ENCODE measurements around the gene NCBP3. TPM values are rescaled to one million over a fixed set of nuclear protein-coding genes. Genes with fewer than 3 reads are reported as not detected.
"Not testable (repeated sequence)": the region's sequence is repeated elsewhere in the genome, so short reads cannot be mapped to it uniquely, and the experiment has no call there.

Gene NCBP3
- total RNA-seq, 6 experiments from 2014 or later = 8.6 to 15.1 (median 10.5) TPM

DNA sequence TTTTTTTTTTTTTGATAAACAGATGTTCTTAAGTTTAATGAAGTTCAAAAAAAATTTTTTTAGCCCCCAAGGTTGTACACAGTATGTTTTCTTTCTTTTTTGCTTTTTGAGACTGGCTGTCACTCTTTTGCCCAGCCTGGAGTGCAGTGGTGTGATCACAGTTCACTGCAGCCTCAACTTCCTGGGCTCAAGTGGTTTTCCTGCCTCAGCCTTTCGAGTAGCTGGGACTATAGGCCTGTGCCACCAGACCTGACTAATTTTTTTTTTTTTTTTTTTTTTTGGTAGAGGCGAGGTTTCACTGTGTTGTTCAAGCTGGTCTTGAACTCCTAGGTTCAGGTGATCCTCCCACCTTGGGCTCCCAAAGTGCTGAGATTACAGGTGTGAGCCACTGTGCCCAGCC is 57.8 kb downstream of the NCBP3 start:
- H3K27me3 ChIP-seq = no peaks in the 10 kb centered on the region
- intact Hi-C loops (cut with DNase I) = no loop called here
- H3K36me3 ChIP-seq = no peaks in the 10 kb centered on the region
- no peak overlapping the region for H3K4me3 ChIP-seq
- DNase-seq = no peak
- no peaks in the 10 kb centered on the region for H3K4me1 ChIP-seq
- no peak overlapping the region for H3K27ac ChIP-seq
- 20% methylated on average over 1 of the region's 2 CpGs for WGBS (ENCODE audit: insufficient coverage, low coverage, low lambda C conversion rate, missing lambda C conversion rate)
- peak in 2 of 4 donors; percentile 35 to 40 for ATAC-seq
- H3K9me3 ChIP-seq = no peaks in the 10 kb centered on the region
- TF ChIP-seq, protein P1, sequence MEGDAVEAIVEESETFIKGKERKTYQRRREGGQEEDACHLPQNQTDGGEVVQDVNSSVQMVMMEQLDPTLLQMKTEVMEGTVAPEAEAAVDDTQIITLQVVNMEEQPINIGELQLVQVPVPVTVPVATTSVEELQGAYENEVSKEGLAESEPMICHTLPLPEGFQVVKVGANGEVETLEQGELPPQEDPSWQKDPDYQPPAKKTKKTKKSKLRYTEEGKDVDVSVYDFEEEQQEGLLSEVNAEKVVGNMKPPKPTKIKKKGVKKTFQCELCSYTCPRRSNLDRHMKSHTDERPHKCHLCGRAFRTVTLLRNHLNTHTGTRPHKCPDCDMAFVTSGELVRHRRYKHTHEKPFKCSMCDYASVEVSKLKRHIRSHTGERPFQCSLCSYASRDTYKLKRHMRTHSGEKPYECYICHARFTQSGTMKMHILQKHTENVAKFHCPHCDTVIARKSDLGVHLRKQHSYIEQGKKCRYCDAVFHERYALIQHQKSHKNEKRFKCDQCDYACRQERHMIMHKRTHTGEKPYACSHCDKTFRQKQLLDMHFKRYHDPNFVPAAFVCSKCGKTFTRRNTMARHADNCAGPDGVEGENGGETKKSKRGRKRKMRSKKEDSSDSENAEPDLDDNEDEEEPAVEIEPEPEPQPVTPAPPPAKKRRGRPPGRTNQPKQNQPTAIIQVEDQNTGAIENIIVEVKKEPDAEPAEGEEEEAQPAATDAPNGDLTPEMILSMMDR (IDR thresholded peaks at IDR 0.05) = no peak
- no peak for TF ChIP-seq POLR2A (IDR thresholded peaks at IDR 0.05)

DNA sequence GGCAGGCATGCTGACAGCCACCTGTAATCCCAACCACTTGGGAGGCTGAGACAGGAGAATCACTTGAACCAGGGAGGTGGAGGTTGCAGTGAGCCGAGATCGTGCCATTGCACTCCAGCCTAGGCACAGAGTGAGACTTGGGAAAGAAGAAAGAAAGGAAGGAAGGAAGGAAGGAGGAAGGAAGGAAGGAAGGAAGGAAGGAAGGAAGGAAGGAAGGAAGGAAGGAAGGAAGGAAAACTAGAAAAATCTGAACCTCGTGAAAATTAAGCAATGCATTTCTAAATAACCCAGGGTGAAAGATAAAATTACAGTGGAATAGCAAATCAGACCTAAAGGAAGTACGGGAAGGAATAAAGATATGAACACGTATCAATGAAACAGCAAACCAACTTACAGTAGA is 60.7 kb downstream of the NCBP3 start:
- 56% methylated on average over 5 of the region's 5 CpGs for whole genome bisulfite sequencing (ENCODE audit: insufficient coverage, low coverage, low lambda C conversion rate, missing lambda C conversion rate)
- H3K4me1 ChIP-seq; H3K36me3 ChIP-seq; intact Hi-C loops (cut with DNase I); H3K27ac ChIP-seq; H3K9me3 ChIP-seq; DNase-seq; H3K4me3 ChIP-seq; H3K27me3 ChIP-seq; ATAC-seq: not testable (repeated sequence)

DNA sequence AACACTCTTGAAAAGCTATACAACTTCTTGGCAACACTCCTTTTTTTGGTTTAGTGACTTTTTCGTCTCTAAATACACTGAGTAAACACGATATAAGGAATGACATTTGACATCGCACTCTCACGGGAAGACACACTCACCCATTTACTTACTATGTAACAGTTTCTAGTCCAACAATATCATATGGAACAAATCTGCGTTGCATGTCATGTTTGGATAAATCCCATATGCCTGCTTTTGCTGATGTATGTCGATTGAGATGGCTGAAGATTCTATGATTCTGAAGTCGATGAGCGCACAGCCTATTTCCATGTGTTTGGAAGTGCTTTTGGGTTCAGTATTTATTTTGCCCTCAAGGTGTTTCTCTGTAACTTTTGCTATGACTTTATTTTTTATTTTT is 63.3 kb downstream of the NCBP3 start:
- ATAC-seq (no peak), DNase-seq (no peak)
- Histone ChIP-seq H3K27me3 (no peaks in the 10 kb centered on the region), H3K4me1 (no peaks in the 10 kb centered on the region), H3K4me3 (no peak overlapping the region), H3K36me3 (no peaks in the 10 kb centered on the region), H3K9me3 (no peaks in the 10 kb centered on the region), H3K27ac (no peak overlapping the region)
- intact Hi-C loops (cut with DNase I) = no loop called here
- TF ChIP-seq, protein P1 (IDR thresholded peaks at IDR 0.05) = no peak
- TF ChIP-seq POLR2A (IDR thresholded peaks at IDR 0.05) = no peak
- WGBS (ENCODE audit: insufficient coverage, low coverage, low lambda C conversion rate, missing lambda C conversion rate) = 88% methylated on average over 8 of the region's 8 CpGs

DNA sequence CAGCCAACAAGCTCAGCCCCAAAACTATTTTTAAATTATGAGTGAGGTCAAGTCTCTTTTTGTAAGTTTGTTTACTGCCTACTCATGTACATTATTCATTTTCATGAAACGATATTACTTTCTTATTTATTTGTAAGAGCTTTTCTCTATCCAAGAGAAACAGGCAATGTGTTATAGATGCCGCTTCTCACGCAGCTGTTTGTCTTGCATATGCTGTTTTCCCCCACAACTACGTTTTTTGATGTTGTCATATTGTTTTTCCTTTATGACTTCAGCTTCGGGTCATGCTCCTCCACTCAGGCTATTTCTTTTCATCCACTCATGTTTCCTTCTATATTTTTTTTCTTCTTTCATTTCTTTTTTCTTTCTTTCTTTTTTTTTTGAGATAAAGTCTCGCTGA is 65.1 kb downstream of the NCBP3 start:
- no peak for DNase-seq
- intact Hi-C loops (cut with DNase I) = no loop called here
- no peaks in the 10 kb centered on the region for H3K4me1 ChIP-seq
- no peaks in the 10 kb centered on the region for H3K9me3 ChIP-seq
- no peak for ATAC-seq
- 82% methylated on average over 6 of the region's 6 CpGs for WGBS (ENCODE audit: insufficient coverage, low coverage, low lambda C conversion rate, missing lambda C conversion rate)
- no peak overlapping the region for H3K4me3 ChIP-seq
- H3K36me3 ChIP-seq = no peaks in the 10 kb centered on the region
- no peak overlapping the region for H3K27ac ChIP-seq
- TF ChIP-seq, protein P1 (IDR thresholded peaks at IDR 0.05) = no peak
- no peak for TF ChIP-seq POLR2A (IDR thresholded peaks at IDR 0.05)
- H3K27me3 ChIP-seq = no peaks in the 10 kb centered on the region

DNA sequence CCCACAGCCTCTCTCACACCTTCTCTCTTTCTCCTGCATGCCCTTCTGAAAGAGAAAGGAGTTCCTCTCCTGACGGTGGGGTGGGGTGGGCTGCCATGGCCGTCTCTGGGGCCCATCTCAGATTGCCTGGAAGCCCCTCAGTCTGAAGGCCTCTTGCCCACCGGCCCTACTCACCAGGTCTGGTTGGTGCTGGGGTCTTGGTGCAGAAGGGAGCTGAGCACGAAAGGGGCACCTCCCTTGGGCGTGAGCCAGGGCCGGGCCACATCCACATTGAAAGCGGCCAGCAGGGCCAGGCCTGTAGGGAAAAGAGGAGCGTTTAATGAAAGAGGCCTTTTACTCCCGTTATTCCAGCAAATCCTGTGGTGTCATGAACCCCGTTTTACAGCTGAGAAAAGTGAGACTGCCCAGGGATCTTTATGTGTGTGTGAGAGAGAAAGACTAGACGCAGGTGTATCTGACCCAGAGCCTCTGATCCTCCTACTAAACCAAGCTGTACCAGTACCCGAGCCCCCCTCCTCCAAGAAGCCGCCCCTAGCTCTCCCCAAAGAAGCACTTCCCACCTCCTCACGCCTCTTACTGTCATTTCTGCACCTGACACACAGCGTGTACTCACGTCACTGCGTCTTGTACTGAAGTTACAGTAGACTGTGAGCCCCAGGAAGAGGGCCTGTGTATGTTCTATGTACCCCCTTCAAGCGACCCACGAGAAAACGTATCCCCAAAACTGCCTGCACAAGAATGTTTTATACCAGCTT is 68.5 kb downstream of the NCBP3 start:
- peak in 1 of 3 donors; percentile 37 for DNase-seq
- H3K27me3 ChIP-seq = no peaks in the 10 kb centered on the region
- no peaks in the 10 kb centered on the region for H3K4me1 ChIP-seq
- WGBS (ENCODE audit: insufficient coverage, low coverage, low lambda C conversion rate, missing lambda C conversion rate) = 90% methylated on average over 11 of the region's 20 CpGs
- no peak for ATAC-seq
- H3K36me3 ChIP-seq = no peaks in the 10 kb centered on the region
- H3K4me3 ChIP-seq = no peak overlapping the region
- no peak overlapping the region for H3K27ac ChIP-seq
- H3K9me3 ChIP-seq = no peaks in the 10 kb centered on the region
- TF ChIP-seq POLR2A (IDR thresholded peaks at IDR 0.05) = no peak
- TF ChIP-seq, protein P1 (IDR thresholded peaks at IDR 0.05) = no peak
- intact Hi-C loops (cut with DNase I) = no loop called here
